Measurements from ENCODE around the gene GIN1. TPM values are rescaled to one million over a fixed set of nuclear protein-coding genes. Genes with fewer than 3 reads are reported as not detected.

Gene GIN1
- total and polyA plus RNA-seq, 2 donors (not counting 1 experiment from before 2014, with no cell fraction given) = 4.0 to 7.6 TPM

- Histone ChIP-seq H2AFZ (ENCODE audit: low read length) (no peak overlapping the region), H3K27ac (ENCODE audit: insufficient read depth, low read length) (no peak overlapping the region), H3K36me3 (ENCODE audit: control insufficient read depth, insufficient read depth, low read length) (no peaks in the 10 kb centered on the region), H4K20me1 (ENCODE audit: control insufficient read depth, extremely low read depth, insufficient read depth, low read length) (no peaks in the 10 kb centered on the region), H3K9me3 (ENCODE audit: control insufficient read depth, insufficient read depth, low read depth, low read length) (no peaks in the 10 kb centered on the region), H3K79me2 (ENCODE audit: control insufficient read depth, insufficient read depth, low read length) (peaks cover 3% of the 10 kb centered on the region), H3K4me3 (replicated peaks in 1 of 4; ENCODE audit: control extremely low read depth in 1 of 4, insufficient read depth in 1 of 4, low read depth in 3 of 4, low read length in 4 of 4) (no peak overlapping the region), H3K4me2 (ENCODE audit: extremely low read depth, insufficient read depth, low read length) (no peak overlapping the region), H3K9ac (ENCODE audit: insufficient read depth, low read length) (no peak overlapping the region), H3K27me3 (ENCODE audit: control insufficient read depth, insufficient read depth, low read length) (no peaks in the 10 kb centered on the region), H3K4me1 (ENCODE audit: control insufficient read depth, extremely low read depth, insufficient read depth, low read length) (no peaks in the 10 kb centered on the region)
- TF ChIP-seq EZH2 (IDR thresholded peaks at IDR 0.05; ENCODE audit: low read length, missing control alignments) (no peak), CTCF (conservative IDR thresholded peaks at IDR 0.05 in 1 of 2, IDR thresholded peaks at IDR 0.05 in 1 of 2; ENCODE audit: low read depth in 1 of 2, low read length in 2 of 2) (no peak)
- DNase-seq (ENCODE audit: low read depth in 2 of 2) = no peak
These were observed 9.5 kb downstream of the GIN1 start for GRCh38 chr5:103110403-103110802.

- no peaks in the 10 kb centered on the region for H3K79me2 ChIP-seq (ENCODE audit: control insufficient read depth, insufficient read depth, low read length)
These were observed 10.7 kb downstream of the GIN1 start for GRCh38 chr5:103109277-103109676.

GRCh38 chr5:103108086-103108485 lies 11.9 kb downstream of the GIN1 start:
- no peaks in the 10 kb centered on the region for H3K79me2 ChIP-seq (ENCODE audit: control insufficient read depth, insufficient read depth, low read length)
- H3K4me3 ChIP-seq (replicated peaks in 1 of 4; ENCODE audit: control extremely low read depth in 1 of 4, insufficient read depth in 1 of 4, low read depth in 3 of 4, low read length in 4 of 4) = no peak overlapping the region
- no peaks in the 10 kb centered on the region for H3K36me3 ChIP-seq (ENCODE audit: control insufficient read depth, insufficient read depth, low read length)
- no peak overlapping the region for H2AFZ ChIP-seq (ENCODE audit: low read length)
- H3K27me3 ChIP-seq (ENCODE audit: control insufficient read depth, insufficient read depth, low read length) = no peaks in the 10 kb centered on the region
- H3K4me1 ChIP-seq (ENCODE audit: control insufficient read depth, extremely low read depth, insufficient read depth, low read length) = no peaks in the 10 kb centered on the region
- no peak overlapping the region for H3K9ac ChIP-seq (ENCODE audit: insufficient read depth, low read length)
- H4K20me1 ChIP-seq (ENCODE audit: control insufficient read depth, extremely low read depth, insufficient read depth, low read length) = no peaks in the 10 kb centered on the region
- DNase-seq (ENCODE audit: low read depth in 2 of 2) = no peak
- no peaks in the 10 kb centered on the region for H3K9me3 ChIP-seq (ENCODE audit: control insufficient read depth, insufficient read depth, low read depth, low read length)
- no peak overlapping the region for H3K27ac ChIP-seq (ENCODE audit: insufficient read depth, low read length)
- no peak for TF ChIP-seq CTCF (conservative IDR thresholded peaks at IDR 0.05 in 1 of 2, IDR thresholded peaks at IDR 0.05 in 1 of 2; ENCODE audit: low read depth in 1 of 2, low read length in 2 of 2)
- no peak for TF ChIP-seq EZH2 (IDR thresholded peaks at IDR 0.05; ENCODE audit: low read length, missing control alignments)
- no peak overlapping the region for H3K4me2 ChIP-seq (ENCODE audit: extremely low read depth, insufficient read depth, low read length)

More at GRCh38 chr5:103109277-103109676, 10.7 kb downstream of the GIN1 start:
- no peaks in the 10 kb centered on the region for H3K4me1 ChIP-seq (ENCODE audit: control insufficient read depth, extremely low read depth, insufficient read depth, low read length)
- H3K27ac ChIP-seq (ENCODE audit: insufficient read depth, low read length) = no peak overlapping the region
- H2AFZ ChIP-seq (ENCODE audit: low read length) = no peak overlapping the region
- H3K36me3 ChIP-seq (ENCODE audit: control insufficient read depth, insufficient read depth, low read length) = no peaks in the 10 kb centered on the region
- H4K20me1 ChIP-seq (ENCODE audit: control insufficient read depth, extremely low read depth, insufficient read depth, low read length) = no peaks in the 10 kb centered on the region
- no peak overlapping the region for H3K9ac ChIP-seq (ENCODE audit: insufficient read depth, low read length)
- H3K4me3 ChIP-seq (replicated peaks in 1 of 4; ENCODE audit: control extremely low read depth in 1 of 4, insufficient read depth in 1 of 4, low read depth in 3 of 4, low read length in 4 of 4) = no peak overlapping the region
- H3K9me3 ChIP-seq (ENCODE audit: control insufficient read depth, insufficient read depth, low read depth, low read length) = no peaks in the 10 kb centered on the region
- no peaks in the 10 kb centered on the region for H3K27me3 ChIP-seq (ENCODE audit: control insufficient read depth, insufficient read depth, low read length)
- no peak for TF ChIP-seq CTCF (conservative IDR thresholded peaks at IDR 0.05 in 1 of 2, IDR thresholded peaks at IDR 0.05 in 1 of 2; ENCODE audit: low read depth in 1 of 2, low read length in 2 of 2)
- H3K4me2 ChIP-seq (ENCODE audit: extremely low read depth, insufficient read depth, low read length) = no peak overlapping the region
- DNase-seq (ENCODE audit: low read depth in 2 of 2) = no peak
